DMS53 (cell line): ENCODE data around the gene MAP3K20.
"Not testable (repeated sequence)": the region's sequence is repeated elsewhere in the genome, so short reads cannot be mapped to it uniquely, and the experiment has no call there.

Source experiments
- DNase-seq: peaks from one replicate; lab custom pipeline; 2025; lab: John Stamatoyannopoulos, UW

The MAP3K20 gene

DNA sequence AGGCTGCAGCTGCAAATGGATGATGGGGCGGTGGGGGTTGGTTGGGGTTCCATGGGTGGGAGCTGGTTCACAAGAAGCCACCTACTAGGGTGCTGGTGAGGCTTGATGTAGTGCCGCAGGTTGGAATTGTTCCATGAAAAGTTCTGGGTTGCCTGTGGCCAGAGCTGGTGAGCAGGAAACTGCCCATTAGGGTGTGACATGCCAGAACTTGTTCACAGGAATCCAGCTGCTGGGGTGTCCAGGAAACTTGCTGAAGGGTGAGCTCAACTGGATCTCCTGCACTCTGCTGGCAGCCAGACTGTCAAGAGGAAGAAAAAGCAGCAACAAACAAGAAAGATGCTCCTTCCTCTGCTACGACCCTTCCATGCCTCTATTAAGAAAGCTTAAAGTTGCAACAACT, 48.8 kb downstream of the MAP3K20 start:
- DNase-seq: no peak

DNA sequence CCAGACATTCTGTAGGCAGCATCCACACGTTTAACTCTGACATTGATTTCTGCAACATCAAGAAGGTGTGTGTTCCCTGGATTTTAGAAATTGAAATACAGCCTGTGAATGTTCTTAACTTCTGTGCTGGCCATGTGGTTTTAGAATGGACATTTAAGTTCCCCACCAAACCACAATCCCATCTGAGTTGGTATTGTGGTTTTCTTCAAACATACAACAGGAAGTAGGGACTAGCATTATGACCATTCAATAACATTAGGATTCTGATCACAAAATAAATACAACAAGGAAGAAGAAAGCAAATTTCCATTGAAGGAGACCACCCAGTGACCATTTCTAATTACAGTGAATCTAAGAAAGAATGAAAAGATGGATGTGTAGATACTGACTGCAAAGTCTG, 51.2 kb downstream of the MAP3K20 start:
- no peak for DNase-seq

DNA sequence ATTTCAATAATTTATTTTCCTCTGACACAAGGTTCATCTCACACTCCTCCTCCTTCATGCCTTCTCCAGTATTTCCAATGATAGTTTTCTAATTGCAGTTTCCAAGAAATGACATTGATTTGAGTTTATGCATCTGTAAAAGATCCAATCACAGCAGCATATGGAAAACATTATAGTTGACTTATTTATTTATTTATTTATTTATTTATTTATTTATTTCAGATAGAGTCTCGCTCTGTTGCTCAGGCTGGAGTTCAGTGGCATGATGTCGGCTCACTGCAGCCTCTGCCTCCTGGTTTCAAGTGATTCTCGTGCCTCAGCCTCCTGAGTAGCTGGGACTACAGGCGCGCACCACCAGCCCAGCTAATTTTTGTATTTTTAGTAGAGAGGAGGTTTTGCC, 52.5 kb downstream of the MAP3K20 start:
- not testable (repeated sequence) for DNase-seq

DNA sequence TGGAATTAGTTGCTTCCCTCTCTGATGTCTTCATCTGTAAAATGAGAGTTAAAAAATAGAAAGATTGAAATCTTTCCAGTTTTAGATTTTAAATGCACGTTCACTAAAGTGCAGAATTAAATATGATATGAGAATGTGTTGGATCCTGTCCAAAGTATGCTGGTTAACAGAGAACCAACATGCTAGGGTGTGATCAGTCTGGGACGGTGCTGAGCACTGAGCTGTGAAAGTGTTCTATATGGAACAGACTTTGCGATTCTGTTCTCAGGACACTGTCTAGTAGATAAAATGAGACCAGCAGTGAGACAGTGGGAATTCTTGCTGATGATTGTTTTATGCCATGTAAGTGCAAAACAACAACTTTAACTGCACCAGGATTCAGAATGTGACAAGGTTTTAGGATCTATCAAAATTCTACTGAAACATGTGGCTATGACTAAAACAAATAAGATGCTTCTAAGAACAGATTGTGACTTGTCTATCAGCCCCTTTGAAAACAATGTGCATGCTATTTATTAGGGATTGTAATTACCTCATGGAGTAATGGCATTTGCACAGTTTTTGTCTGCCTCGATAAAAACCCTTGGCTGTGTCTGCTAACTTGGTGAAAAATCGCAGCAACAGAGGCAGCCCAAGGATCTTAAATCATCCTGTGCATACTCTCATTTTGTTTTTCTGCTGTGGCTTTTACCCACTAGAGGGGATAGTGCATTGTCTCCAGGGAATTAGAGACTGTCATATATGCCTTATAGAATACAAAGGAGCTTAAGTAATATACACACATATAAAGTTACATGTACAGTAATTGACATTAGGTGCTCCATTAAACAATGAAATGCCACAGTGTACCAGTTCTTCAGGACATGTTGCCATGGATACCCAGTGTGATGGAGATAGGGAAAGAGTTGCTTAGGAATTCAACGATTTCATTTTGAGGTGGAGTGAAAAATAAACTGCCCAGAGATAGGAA, 55.1 kb downstream of the MAP3K20 start:
- peak; percentile 50 for DNase-seq

DNA sequence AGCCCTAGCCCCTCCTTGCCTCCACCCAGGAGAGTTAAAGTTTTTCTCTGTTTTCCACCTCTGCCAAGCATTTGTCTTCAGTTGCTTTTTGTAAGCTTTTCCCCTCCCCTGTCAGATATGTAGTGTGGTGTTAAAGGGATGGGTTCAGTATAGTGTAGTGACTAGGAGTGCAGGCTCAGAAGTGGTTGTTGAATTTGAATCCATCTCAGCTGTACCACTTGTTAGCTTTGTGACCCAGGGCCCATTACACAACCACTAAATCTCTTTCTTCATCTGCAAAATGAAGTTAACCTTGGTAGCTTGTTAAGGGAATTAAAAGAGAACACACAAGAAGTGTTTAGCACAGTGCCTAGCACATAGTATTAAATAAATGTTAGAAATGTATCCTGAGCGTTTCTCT, 56.9 kb downstream of the MAP3K20 start:
- DNase-seq: no peak

DNA sequence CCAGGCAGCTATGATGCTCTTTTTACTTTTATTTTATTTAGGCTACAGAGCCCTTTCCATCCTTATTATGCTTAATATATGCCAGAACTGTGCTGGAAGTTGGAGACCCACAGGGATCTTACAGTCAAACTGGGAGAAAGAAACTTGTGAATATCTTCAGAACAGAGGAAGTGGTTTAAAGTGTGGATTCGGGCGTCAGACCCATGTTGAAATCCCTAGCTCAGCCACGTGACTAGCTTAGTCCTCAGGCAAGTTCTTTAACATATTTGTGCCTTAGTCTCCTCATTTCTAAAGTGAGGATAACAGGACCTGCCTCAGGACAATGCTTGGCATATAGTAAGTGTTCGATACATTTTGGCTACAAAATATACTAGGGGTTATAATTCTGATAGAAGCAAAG, 59.1 kb downstream of the MAP3K20 start:
- no peak for DNase-seq

DNA sequence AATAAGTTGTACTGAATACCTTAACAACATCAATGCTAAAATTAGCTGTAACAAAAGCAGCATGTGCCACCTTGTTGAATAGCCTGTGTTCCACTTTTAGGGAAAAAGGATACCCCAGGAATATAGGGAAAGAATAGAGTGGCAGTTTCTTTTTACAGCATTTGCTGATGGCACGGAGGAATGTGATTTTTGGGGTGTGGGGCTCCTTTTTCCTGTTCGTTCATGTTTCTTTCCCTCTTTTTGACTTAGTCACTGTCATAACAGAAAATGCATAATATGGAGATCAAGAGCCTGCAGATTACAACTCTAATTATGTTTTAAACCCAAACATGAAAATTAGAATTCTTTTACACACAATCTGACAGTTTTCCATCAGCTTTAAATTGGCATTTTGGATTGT, 60.4 kb downstream of the MAP3K20 start:
- DNase-seq: no peak

DNA sequence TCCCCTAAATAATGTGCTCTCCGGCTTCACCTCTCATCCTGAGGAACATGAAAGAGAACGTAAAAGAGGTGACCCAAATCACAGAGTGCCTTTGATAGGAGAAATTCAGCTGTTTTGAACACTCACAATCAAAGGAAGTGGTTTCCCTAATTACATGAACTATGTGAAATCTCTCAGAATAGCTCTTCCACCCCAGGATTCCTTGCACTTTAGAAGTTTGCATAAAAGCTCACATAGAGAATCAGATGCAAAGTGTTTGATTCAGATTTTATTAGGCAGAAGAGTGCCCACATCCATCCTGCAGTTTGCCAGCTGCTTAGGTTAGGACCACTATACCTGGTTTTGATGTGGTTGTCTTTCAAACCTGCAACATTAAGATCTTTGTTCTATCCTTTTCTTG, 61.0 kb downstream of the MAP3K20 start:
- no peak for DNase-seq

DNA sequence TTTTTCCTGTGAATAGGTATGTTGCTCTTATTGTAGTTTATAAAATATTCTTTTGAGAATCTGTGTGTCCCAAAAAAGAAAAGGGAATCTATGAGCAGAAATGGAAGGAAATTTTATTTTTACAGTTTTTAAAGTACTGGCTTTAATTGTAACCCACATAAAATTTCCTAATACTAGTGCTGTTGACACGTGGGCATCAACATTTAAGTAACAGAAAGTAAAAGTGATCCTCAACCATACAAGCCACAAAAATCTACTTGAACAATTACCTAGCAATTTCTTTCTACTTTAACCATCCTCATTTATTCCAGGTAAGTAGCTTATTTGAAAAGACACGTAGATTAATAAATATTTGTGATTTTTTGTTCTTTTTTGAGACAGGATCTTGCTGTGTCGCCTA, 62.0 kb downstream of the MAP3K20 start:
- DNase-seq: no peak

DNA sequence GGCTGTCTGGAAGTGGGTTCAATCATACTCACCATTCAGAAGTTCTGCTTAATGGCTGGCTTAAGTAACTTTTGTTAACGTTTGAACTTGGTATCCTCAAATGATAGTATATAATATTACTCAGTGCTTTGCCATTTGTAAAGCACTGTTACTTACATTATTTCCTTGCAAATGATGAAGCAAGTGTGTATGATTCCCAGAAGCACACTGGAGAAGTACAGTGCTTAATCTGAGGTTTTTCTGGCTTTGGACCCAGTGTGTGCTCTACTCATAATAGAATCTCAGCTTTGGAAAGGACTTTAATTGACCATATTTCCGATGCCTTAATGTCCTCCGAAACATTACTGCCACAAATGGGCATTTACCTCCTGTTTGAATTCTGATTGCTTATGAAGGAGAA, 63.3 kb downstream of the MAP3K20 start:
- DNase-seq: no peak

DNA sequence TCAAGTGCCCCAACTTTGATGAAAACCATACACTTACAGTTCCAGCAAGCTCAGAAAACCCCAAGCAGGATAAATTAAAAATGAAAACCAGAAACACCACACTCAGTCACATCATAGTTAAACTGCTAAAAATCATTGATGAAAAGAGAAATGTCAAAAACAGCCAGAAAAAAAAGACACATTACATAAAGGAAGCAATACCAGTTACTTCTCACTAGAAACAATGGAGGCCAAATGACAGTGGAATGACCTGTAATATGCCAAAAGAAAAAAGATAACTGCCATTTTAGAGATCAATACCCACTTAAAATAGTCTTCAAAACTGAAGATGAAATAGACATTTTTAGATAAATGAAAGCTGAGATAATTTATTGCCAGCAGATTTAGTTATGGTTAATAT, 66.0 kb downstream of the MAP3K20 start:
- DNase-seq: no peak

DNA sequence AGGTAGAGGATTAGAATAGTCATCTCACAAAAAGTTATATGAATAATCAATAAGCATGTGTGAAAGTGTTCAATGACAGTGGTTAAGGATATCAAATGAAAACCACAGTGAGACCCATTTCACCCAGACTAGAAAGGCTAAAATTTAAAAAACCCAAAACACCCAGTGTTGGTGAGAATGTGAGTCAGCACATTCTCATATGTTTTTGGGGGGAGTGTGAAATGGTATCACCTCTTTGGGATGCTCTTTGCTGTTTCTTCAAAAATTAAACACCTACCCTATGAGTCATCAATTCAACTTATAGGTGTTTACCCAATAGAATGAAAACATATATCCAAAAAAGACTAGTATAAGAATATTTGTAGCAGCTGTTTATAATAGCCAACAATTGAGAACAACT, 69.8 kb downstream of the MAP3K20 start:
- no peak for DNase-seq

DNA sequence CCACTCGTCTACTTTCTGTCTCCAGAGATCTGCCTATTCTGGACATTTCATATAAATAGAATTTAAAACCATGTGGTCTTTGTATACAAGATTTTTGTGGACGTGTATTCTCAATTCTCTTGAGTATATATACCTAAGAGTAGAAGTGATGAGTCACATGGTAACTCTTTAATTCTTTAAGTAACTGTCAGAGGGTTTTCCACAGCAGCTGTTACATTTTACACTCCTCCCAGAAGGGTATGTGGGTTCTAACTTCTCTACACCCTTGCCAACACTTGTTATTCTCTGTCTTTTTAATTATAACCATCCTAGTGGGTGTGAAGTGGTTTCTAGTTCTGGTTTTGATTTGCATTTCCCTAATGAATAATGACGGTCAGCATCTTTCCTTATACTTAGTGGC, 70.9 kb downstream of the MAP3K20 start:
- no peak for DNase-seq

DNA sequence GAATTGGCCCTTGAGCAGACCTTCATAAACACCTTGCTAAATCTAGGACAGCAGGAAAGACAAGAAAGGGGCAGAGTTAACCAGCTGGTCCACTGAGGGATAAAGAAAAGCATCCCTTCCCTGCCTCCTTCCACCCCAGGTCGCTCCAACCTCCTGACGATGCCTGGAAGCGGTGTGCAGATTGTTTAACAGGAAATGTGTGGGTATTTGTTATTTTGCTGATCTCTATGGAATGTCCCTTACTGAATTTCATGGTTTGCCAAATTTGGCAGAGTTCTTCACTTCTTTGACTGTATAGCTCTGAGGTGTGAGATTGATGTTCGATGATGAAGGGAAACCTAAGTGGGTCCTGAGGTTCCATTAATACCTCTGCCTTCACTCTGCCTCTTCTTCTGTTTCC, 72.9 kb downstream of the MAP3K20 start:
- DNase-seq: no peak

DNA sequence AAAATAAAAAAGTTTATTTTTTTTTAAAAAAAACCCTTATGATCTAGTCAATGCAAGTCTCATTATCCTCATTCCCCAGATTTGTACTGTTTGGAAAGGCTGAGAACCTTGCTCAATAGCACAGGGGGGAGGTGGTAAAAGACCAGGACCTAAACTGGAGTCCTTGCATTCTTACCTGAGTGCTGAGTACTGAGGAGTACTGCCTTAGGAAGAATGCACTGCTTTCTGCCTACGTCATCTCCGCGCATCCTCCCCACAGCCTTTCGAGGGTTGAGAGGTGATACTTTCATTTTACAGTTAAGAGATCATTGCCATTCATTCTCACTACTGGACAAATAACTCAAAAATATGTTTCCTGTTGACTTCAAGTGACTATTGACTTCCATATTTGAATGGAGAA, 73.8 kb downstream of the MAP3K20 start:
- no peak for DNase-seq

DNA sequence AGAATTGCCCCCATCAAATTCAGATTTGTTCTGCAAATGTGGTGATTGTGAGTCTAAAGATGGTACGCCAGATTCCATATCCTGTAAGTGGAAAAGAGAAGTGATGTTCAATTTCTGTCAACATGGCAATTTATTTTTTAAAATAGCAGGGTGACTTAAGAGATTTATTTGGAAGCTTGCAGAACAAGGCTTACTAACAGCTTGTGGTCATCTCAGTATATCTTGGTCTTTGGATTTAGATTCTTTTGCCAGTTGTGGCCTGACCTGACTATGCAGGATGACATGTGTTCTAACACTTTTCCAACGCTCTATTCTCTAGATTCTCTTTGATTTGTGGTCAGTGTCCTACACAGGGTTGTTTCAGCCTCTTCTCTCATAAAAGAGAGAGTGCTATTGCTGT, 74.4 kb downstream of the MAP3K20 start:
- no peak for DNase-seq

DNA sequence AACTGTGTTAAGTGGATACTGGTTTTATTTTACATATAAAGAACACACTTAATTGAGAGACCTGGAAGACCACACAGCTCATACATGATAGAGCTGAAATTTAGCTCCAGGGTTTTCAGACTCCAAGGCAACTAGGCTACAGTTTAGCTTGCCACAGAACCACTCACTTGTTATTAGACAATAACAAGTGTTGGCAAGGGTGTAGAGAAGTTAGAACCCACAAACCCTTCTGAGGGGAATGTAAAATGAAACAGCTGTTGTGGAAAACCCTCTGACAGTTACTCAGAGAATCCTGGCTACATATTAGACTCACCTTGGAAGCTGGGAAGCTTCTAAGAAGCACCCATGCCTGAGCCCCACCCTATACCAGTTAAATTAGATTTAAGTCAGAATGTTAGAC, 75.3 kb downstream of the MAP3K20 start:
- DNase-seq: no peak

DNA sequence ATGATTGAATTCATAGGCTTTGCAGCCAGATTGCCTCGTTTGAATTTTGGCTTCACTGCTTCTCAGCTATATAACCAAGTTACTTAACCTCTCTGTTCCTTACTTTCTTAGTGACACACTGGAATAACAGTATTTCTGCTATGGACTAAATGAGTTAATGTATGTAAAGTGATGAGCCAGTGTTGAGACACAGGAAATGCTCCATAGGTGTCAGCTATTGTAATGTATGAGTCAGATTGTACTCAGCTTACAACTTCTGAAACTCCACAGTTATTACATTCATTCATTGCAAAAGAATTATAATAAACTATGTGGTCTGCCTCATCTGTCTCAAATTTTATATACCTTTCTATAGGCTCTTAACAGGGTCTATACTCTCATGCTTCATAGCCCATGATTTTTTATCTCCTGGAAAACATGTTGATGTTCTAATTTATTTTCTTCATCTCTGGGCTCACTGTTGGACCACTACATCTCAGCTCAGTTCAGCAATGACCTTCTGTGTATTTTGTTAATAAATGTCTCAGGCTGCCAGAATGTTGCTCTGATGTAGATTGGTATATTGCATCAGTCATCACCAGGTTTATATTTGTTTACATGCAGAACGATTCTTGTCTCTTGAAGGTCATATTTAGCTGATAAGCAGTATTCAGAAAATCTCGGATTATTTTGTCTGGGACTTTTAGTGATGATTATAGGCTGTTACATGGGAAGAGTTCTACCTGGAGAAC, 76.2 kb downstream of the MAP3K20 start:
- peak; percentile 30 for DNase-seq

DNA sequence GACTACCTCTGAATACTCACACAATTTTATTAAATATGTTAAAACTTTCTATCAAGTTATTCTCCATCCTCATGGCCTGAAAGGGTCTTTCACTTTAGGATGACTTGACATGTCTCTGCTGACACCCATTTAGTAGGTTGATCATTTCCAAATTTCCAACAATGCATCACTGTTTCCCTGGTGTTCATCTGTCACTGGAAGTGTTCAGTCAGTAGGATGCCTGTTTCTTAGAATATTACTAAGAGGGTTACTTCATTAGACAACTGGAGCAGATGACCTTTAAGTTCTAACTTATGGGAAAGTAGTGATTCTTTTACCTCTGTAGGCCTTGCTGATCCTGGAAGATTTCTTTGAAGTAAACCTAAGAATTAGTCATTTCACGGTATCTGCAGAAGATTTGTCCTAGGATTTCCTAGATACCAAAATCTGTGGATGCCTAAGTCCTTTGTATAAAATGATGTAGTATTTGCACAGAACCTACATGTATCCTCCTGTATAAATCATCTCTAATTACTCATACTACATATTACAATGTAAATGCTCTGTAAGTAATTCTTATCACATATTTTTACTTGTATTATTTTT, 77.7 kb downstream of the MAP3K20 start:
- no peak for DNase-seq

DNA sequence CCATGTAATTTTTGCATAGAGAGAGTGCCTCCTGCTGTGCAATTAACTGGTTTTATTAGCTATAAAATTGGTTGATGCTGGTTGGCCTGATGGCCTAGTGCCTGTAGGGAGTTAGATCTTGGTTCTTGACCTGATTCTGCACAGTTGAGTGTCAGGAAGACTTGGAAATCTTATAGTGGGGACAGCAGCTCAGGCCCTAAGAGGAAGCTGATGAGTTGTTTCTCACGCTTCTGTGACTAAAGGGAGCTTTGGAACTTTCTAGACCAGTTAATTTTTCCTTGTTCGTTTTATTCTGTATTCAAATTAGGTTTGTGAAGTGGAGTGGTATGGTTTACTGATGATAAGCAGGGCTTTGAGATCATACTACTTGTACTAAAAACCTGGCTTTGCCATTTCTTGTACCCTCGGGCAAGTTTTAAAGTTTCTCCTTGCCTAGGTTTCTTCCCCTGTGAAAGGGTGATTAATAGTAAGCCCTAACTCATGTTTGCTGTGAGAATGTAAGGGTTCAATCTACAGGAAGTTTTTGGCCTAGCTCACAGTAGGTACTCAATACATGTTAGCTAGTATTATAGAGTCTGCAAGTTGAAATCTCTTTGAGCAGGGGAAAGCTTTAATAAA, 82.1 kb downstream of the MAP3K20 start:
- no peak for DNase-seq

DNA sequence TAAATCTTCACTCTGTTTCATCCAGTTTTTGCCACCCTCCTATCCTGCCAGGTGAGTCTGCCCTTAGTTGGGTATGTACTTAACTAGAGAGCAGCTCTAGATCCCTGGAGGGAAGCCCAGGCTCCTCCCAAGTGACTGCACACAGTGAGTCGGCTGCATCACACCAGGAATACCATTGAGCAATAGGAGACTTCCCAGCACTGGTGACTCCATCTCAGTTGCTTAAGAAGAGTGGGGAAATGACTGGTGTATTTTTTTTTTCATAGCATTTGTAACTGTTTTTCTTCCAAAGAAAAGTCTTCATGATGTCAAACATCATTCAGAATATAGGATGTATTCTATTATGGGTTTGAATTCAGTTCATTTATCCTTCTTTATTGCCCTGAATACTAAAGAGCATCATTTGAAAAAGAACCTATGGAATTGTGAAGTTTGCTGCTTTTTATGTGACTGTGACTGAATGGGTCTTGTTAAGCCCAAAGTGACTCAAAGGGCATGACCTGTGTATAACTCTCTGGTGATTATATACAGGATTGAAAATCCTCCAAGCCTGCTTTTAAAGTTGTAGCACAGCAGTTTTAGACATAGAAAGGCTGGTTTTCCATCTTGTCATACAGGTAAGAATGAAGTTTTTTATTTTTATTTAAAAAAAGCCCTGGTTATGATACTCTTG, 84.3 kb downstream of the MAP3K20 start:
- DNase-seq: peak; percentile 13

DNA sequence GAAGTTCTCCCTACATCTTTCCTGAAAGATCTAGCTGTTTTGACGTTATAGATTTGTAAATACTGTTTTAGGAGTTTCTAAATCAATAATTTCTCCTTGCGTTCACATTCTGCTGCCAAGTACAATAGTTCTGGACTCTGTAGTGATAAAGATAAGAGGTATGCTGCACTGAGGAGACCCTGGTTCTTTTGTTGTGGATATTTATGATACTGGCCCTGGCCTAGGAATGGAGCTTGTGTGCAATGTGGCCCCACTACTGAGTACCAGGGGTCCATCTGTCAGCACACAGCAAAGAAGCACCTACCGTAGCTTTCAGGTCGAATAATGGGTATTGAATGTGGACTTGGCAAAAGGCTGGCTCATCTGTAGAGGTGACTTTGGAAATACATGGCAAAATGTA, 85.0 kb downstream of the MAP3K20 start:
- no peak for DNase-seq
